Astrocyte (in vitro differentiated cells and primary cell): ENCODE results near the gene ELP6. TPM values are rescaled to one million over a fixed set of nuclear protein-coding genes. Genes with fewer than 3 reads are reported as not detected.

Experiments
- DNase-seq: peaks from one replicate; pipeline ENCODE4 v3.0.0-alpha.2; 2010; ENCODE audit warnings: low read depth
- FAIRE-seq: peaks from 2 replicates; lab custom pipeline; 2011; peaks lifted over from hg19 to GRCh38; lab: Jason Lieb, UNC
- H2AFZ ChIP-seq: 2 replicates; pipeline ENCODE4 v1.6.0; 2012; ENCODE audit warnings: low read depth, low read length, inconsistent platforms
- H3K27ac ChIP-seq: 2 replicates; pipeline ENCODE4 v1.5.1; 2011; ENCODE audit warnings: low read depth, low read length, inconsistent platforms
- H3K27me3 ChIP-seq: 2 replicates; pipeline ENCODE4 v1.6.0; 2011; ENCODE audit warnings: low read length, inconsistent platforms; ENCODE audit not compliant: insufficient read depth
- H3K36me3 ChIP-seq: 2 replicates; pipeline ENCODE4 v1.5.1; 2011; ENCODE audit warnings: low read length, inconsistent platforms; ENCODE audit not compliant: insufficient read depth
- H3K4me1 ChIP-seq: 2 replicates; pipeline ENCODE4 v1.5.1; 2011; ENCODE audit warnings: low read length, inconsistent platforms; ENCODE audit not compliant: insufficient read depth
- H3K4me2 ChIP-seq: 2 replicates; pipeline ENCODE4 v1.6.0; 2012; ENCODE audit warnings: low read length, inconsistent platforms
- H3K4me3 ChIP-seq: 2 replicates; pipeline ENCODE4 v1.5.1; 2011; ENCODE audit warnings: low read depth, mild to moderate bottlenecking, low read length, inconsistent platforms; ENCODE audit not compliant: insufficient read depth
- H3K79me2 ChIP-seq: 2 replicates; pipeline ENCODE4 v1.6.0; 2012; ENCODE audit warnings: mild to moderate bottlenecking, low read length, inconsistent platforms; ENCODE audit not compliant: insufficient read depth
- H3K9ac ChIP-seq: 2 replicates; pipeline ENCODE4 v1.6.0; 2012; ENCODE audit warnings: mild to moderate bottlenecking, low read length, inconsistent platforms
- H3K9me3 ChIP-seq: 2 replicates; pipeline ENCODE4 v1.5.1; 2012; ENCODE audit warnings: low read depth, mild to moderate bottlenecking, low read length, inconsistent platforms; ENCODE audit not compliant: insufficient read depth
- H4K20me1 ChIP-seq: 2 replicates; pipeline ENCODE4 v1.6.0; 2012; ENCODE audit warnings: low read length, inconsistent platforms; ENCODE audit not compliant: insufficient read depth
- H3K27ac Mint-ChIP-seq: one replicate; pipeline ENCODE4 v1.8.0; 2021; ENCODE audit warnings: mild to moderate bottlenecking, mixed read lengths; ENCODE audit not compliant: unreplicated experiment
- H3K27me3 Mint-ChIP-seq: one replicate; pipeline ENCODE4 v1.8.0; 2021; ENCODE audit warnings: low read depth, mixed read lengths; ENCODE audit not compliant: unreplicated experiment
- H3K36me3 Mint-ChIP-seq: one replicate; pipeline ENCODE4 v1.8.0; 2021; ENCODE audit warnings: low read depth, mixed read lengths; ENCODE audit not compliant: unreplicated experiment
- H3K4me1 Mint-ChIP-seq: one replicate; pipeline ENCODE4 v1.8.0; 2021; ENCODE audit warnings: low read depth, mixed read lengths; ENCODE audit not compliant: unreplicated experiment
- H3K4me3 Mint-ChIP-seq: one replicate; pipeline ENCODE4 v1.8.0; 2021; ENCODE audit warnings: mild to moderate bottlenecking, moderate library complexity, mixed read lengths; ENCODE audit not compliant: unreplicated experiment
- H3K9me3 Mint-ChIP-seq: one replicate; pipeline ENCODE4 v1.8.0; 2021; ENCODE audit warnings: mild to moderate bottlenecking, mixed read lengths; ENCODE audit not compliant: unreplicated experiment
- CTCF ChIP-seq: IDR thresholded peaks from 2 replicates; pipeline ENCODE4 v1.5.1; 2011; ENCODE audit warnings: low read depth, mild to moderate bottlenecking, inconsistent platforms, low read length, moderate library complexity; ENCODE audit not compliant: insufficient read depth
- EZH2 ChIP-seq: IDR thresholded peaks from 2 replicates; pipeline ENCODE4 v1.6.1; 2012; ENCODE audit warnings: mild to moderate bottlenecking, low read length, inconsistent platforms; ENCODE audit not compliant: insufficient read depth
- total RNA-seq: library from RNA; stranded (reverse); gene quantifications from 2 replicates; pipeline ENCODE4 v1.2.1, GENCODE V29; 2021

Gene ELP6
- total RNA-seq, 1 donor from 2014 or later = 27.6 TPM

- DNase-seq = no peak
- no peaks in the 10 kb centered on the region for H3K27me3 ChIP-seq
- H3K27ac ChIP-seq = no peak overlapping the region
- no peaks in the 10 kb centered on the region for H4K20me1 ChIP-seq
- no peak overlapping the region for H3K4me3 Mint-ChIP-seq
- no peak for FAIRE-seq
- H3K9me3 ChIP-seq = no peaks in the 10 kb centered on the region
- H3K27me3 Mint-ChIP-seq = no peaks in the 10 kb centered on the region
- TF ChIP-seq EZH2 = no peak
- TF ChIP-seq CTCF = no peak
- H3K4me3 ChIP-seq = no peak overlapping the region
- no peak overlapping the region for H3K4me2 ChIP-seq
- no peak overlapping the region for H2AFZ ChIP-seq
- H3K79me2 ChIP-seq = no peaks in the 10 kb centered on the region
- peaks cover 10% of the 10 kb centered on the region for H3K36me3 Mint-ChIP-seq
- H3K9ac ChIP-seq = no peak overlapping the region
- H3K36me3 ChIP-seq = peaks cover 9% of the 10 kb centered on the region
- no peak overlapping the region for H3K27ac Mint-ChIP-seq
- no peaks in the 10 kb centered on the region for H3K4me1 ChIP-seq
- H3K9me3 Mint-ChIP-seq = no peaks in the 10 kb centered on the region
- no peaks in the 10 kb centered on the region for H3K4me1 Mint-ChIP-seq
These were observed 22.3 kb downstream of the ELP6 start for GRCh38 chr3:47491186-47491585.

GRCh38 chr3:47487265-47487664, 26.2 kb downstream of the ELP6 start:
- no peaks in the 10 kb centered on the region for H3K4me1 ChIP-seq
- no peak overlapping the region for H3K27ac Mint-ChIP-seq
- FAIRE-seq (no peak), DNase-seq (no peak)
- no peak overlapping the region for H2AFZ ChIP-seq
- no peaks in the 10 kb centered on the region for H4K20me1 ChIP-seq
- H3K4me3 Mint-ChIP-seq = no peak overlapping the region
- H3K4me3 ChIP-seq = no peak overlapping the region
- H3K36me3 Mint-ChIP-seq = peaks cover 5% of the 10 kb centered on the region
- H3K27me3 ChIP-seq = no peaks in the 10 kb centered on the region
- no peaks in the 10 kb centered on the region for H3K36me3 ChIP-seq
- H3K4me1 Mint-ChIP-seq = no peaks in the 10 kb centered on the region
- H3K79me2 ChIP-seq = no peaks in the 10 kb centered on the region
- H3K27me3 Mint-ChIP-seq = no peaks in the 10 kb centered on the region
- no peak overlapping the region for H3K9ac ChIP-seq
- TF ChIP-seq CTCF (no peak), EZH2 (no peak)
- H3K9me3 Mint-ChIP-seq = no peaks in the 10 kb centered on the region
- no peaks in the 10 kb centered on the region for H3K9me3 ChIP-seq
- no peak overlapping the region for H3K4me2 ChIP-seq
- H3K27ac ChIP-seq = no peak overlapping the region

GRCh38 chr3:47485812-47486211, 27.7 kb downstream of the ELP6 start:
- Histone ChIP-seq H3K4me2 (no peak overlapping the region), H3K79me2 (no peaks in the 10 kb centered on the region), H3K9ac (no peak overlapping the region), H3K27me3 (no peaks in the 10 kb centered on the region), H3K9me3 (no peaks in the 10 kb centered on the region), H3K4me1 (no peaks in the 10 kb centered on the region), H4K20me1 (no peaks in the 10 kb centered on the region), H3K4me3 (no peak overlapping the region), H2AFZ (no peak overlapping the region), H3K36me3 (no peaks in the 10 kb centered on the region), H3K27ac (no peak overlapping the region)
- Mint-ChIP-seq H3K36me3 (peaks cover 5% of the 10 kb centered on the region), H3K27me3 (no peaks in the 10 kb centered on the region), H3K4me1 (no peaks in the 10 kb centered on the region), H3K9me3 (no peaks in the 10 kb centered on the region), H3K27ac (no peak overlapping the region), H3K4me3 (no peak overlapping the region)
- TF ChIP-seq CTCF = no peak
- no peak for TF ChIP-seq EZH2
- no peak for FAIRE-seq
- no peak for DNase-seq
